NCI-H774 (cell line): ENCODE data around the gene CAMKV.
A peak's percentile ranks its signal among the peaks of the same experiment; 100 is the strongest.
"Not testable (repeated sequence)": the region's sequence is repeated elsewhere in the genome, so short reads cannot be mapped to it uniquely, and the experiment has no call there.

ENCODE experiments used
- DNase-seq: peaks from one replicate; lab custom pipeline; 2025; lab: John Stamatoyannopoulos, UW

The CAMKV gene

GRCh38 chr3:49869525-49870126, at the start of gene CAMKV:
Gene CAMKV (minus strand): TSS chr3:49869906. CDS start chr3:49862388, 7,518 bp downstream.
- no peak for DNase-seq

- not testable (repeated sequence) for DNase-seq
These were observed 48.3 kb upstream of the CAMKV start for GRCh38 chr3:49917806-49918590.

GRCh38 chr3:49916686-49917085, 47.0 kb upstream of the CAMKV start:
- no peak for DNase-seq

- DNase-seq = no peak
These were observed 45.2 kb upstream of the CAMKV start for GRCh38 chr3:49914906-49915305.

GRCh38 chr3:49912881-49913281, 43.2 kb upstream of the CAMKV start:
- DNase-seq = no peak

GRCh38 chr3:49911611-49912010, 41.9 kb upstream of the CAMKV start:
- DNase-seq = no peak

- no peak for DNase-seq
These were observed 41.4 kb upstream of the CAMKV start for GRCh38 chr3:49911124-49911420.

- no peak for DNase-seq
These were observed 40.9 kb upstream of the CAMKV start for GRCh38 chr3:49910409-49911123.

- DNase-seq = no peak
These were observed 38.9 kb upstream of the CAMKV start for GRCh38 chr3:49908373-49909199.

GRCh38 chr3:49906073-49906743, 36.5 kb upstream of the CAMKV start:
- DNase-seq = no peak

- not testable (repeated sequence) for DNase-seq
These were observed 34.7 kb upstream of the CAMKV start for GRCh38 chr3:49904448-49904847.

GRCh38 chr3:49903451-49904424, 34.0 kb upstream of the CAMKV start, which contains the start of gene MST1R:
Gene MST1R (minus strand): TSS chr3:49903873. CDS start chr3:49903609, 264 bp downstream.
- DNase-seq = peak; percentile 72

- no peak for DNase-seq
These were observed 33.0 kb upstream of the CAMKV start for GRCh38 chr3:49902511-49903345.

GRCh38 chr3:49901366-49902339, 31.9 kb upstream of the CAMKV start:
- DNase-seq = no peak

GRCh38 chr3:49900491-49901153, 30.9 kb upstream of the CAMKV start:
- peak; percentile 37 for DNase-seq

GRCh38 chr3:49899815-49900214, 30.1 kb upstream of the CAMKV start:
- no peak for DNase-seq

GRCh38 chr3:49898991-49899390, 29.3 kb upstream of the CAMKV start:
- no peak for DNase-seq

- DNase-seq = no peak
These were observed 26.6 kb upstream of the CAMKV start for GRCh38 chr3:49896345-49896744.
